H1 (cell line): ENCODE results near the gene BCAP31. TPM values are rescaled to one million over a fixed set of nuclear protein-coding genes. Genes with fewer than 3 reads are reported as not detected.

ENCODE experiments used
- CTCF ChIA-PET: fragments of 300-600 bp; sonication (Branson Sonifier 250); formaldehyde crosslinking; loops from one replicate; lab custom pipeline; 2021; ENCODE audit not compliant: partially characterized antibody; lab: Charles Lee
- POLR2A ChIA-PET: fragments of 300-600 bp; sonication (Branson Sonifier 250); formaldehyde crosslinking; loops from one replicate; lab custom pipeline; 2021; ENCODE audit warnings: inconsistent platforms; ENCODE audit not compliant: partially characterized antibody; lab: Charles Lee
- DNase-seq, 2 experiments: peaks; one replicate each; pipeline versions ENCODE4 v3.0.0 to v3.0.0-alpha.2; 2010 to 2022; ENCODE audit warnings: low spot score in 2 of 2, low read depth in 1 of 2, mixed read lengths in 1 of 2
- FAIRE-seq: peaks from 2 replicates; lab custom pipeline; 2011; peaks lifted over from hg19 to GRCh38; lab: Jason Lieb, UNC
- H2AFZ ChIP-seq: 2 replicates; pipeline ENCODE4 v1.8.1; 2012; ENCODE audit warnings: low read length, inconsistent platforms
- H2AK5ac ChIP-seq: 2 replicates; pipeline ENCODE4 v1.6.1; 2013; ENCODE audit warnings: low read depth, low read length
- H2BK120ac ChIP-seq: replicated peaks from 2 replicates; pipeline ENCODE3; 2013; ENCODE audit warnings: low read depth, low read length, inconsistent platforms
- H2BK12ac ChIP-seq: 2 replicates; pipeline ENCODE4 v1.6.1; 2013; ENCODE audit warnings: low read depth, low read length
- H2BK15ac ChIP-seq: 2 replicates; pipeline ENCODE4 v1.6.1; 2013; ENCODE audit warnings: low read length
- H2BK20ac ChIP-seq: 2 replicates; pipeline ENCODE4 v1.6.1; 2013; ENCODE audit warnings: low read length
- H2BK5ac ChIP-seq: 2 replicates; pipeline ENCODE4 v1.6.1; 2013; ENCODE audit warnings: low read depth, low read length
- H3K14ac ChIP-seq: 2 replicates; pipeline ENCODE4 v1.6.1; 2013; ENCODE audit warnings: inconsistent platforms; ENCODE audit not compliant: insufficient read length
- H3K18ac ChIP-seq: 2 replicates; pipeline ENCODE4 v1.6.1; 2013; ENCODE audit warnings: low read length; ENCODE audit errors: extremely low read depth
- H3K23ac ChIP-seq: 2 replicates; pipeline ENCODE4 v1.6.1; 2013; ENCODE audit warnings: inconsistent platforms; ENCODE audit not compliant: insufficient read length
- H3K23me2 ChIP-seq: 2 replicates; pipeline ENCODE4 v1.6.1; 2013; ENCODE audit warnings: low read depth, low read length
- H3K27ac ChIP-seq: 2 replicates; pipeline ENCODE4 v1.6.1; 2011; ENCODE audit warnings: low read depth, low read length, inconsistent platforms
- H3K27me3 ChIP-seq, 4 experiments: replicated peaks in 1 of 4; 1 replicate in 1 of 4; 2 replicates in 3 of 4; pipeline versions ENCODE4 v1.6.1 to v1.8.1; 2011 to 2013; ENCODE audit warnings: low read length in 3 of 4, mild to moderate bottlenecking in 3 of 4, inconsistent platforms in 2 of 4, mixed read lengths in 2 of 4, moderate library complexity in 1 of 4; ENCODE audit not compliant: control insufficient read depth in 3 of 4, insufficient read depth in 3 of 4; ENCODE audit errors: extremely low read depth in 1 of 4
- H3K36me3 ChIP-seq, 4 experiments: 2 replicates each; pipeline versions ENCODE4 v1.6.1 to v1.8.1; 2011 to 2013; ENCODE audit warnings: mild to moderate bottlenecking in 4 of 4, low read length in 3 of 4, moderate library complexity in 2 of 4, control low read depth in 1 of 4, inconsistent platforms in 1 of 4; ENCODE audit not compliant: insufficient read depth in 4 of 4, control insufficient read depth in 2 of 4
- H3K4ac ChIP-seq: replicated peaks from 2 replicates; pipeline ENCODE3; 2013; ENCODE audit warnings: low read length, low read depth, mixed read lengths, inconsistent platforms; ENCODE audit not compliant: insufficient read length
- H3K4me1 ChIP-seq, 4 experiments: replicated peaks in 1 of 4; 1 replicate in 1 of 4; 2 replicates in 3 of 4; pipeline versions ENCODE4 v1.6.1 to v1.8.1; 2011 to 2013; ENCODE audit warnings: low read length in 3 of 4, inconsistent platforms in 2 of 4, mixed read lengths in 1 of 4; ENCODE audit not compliant: insufficient read depth in 4 of 4, control insufficient read depth in 3 of 4
- H3K4me2 ChIP-seq, 2 experiments: 2 replicates each; pipeline versions ENCODE4 v1.6.1 to v1.8.1; 2011 to 2013; ENCODE audit warnings: low read depth in 2 of 2, low read length in 2 of 2, control low read depth in 1 of 2, inconsistent platforms in 1 of 2, mild to moderate bottlenecking in 1 of 2; ENCODE audit not compliant: insufficient read depth in 1 of 2
- H3K4me3 ChIP-seq, 4 experiments: fragments of 200-600, 300-600 bp in 1 of 4; sonication (generic), shearing (Covaris generic), sonication (Bioruptor Twin) in 1 of 4; 2 replicates each; pipeline versions ENCODE4 v1.5.1 to v1.8.1; 2011 to 2016; ENCODE audit warnings: low read length in 4 of 4, low read depth in 3 of 4, control low read depth in 2 of 4, inconsistent platforms in 2 of 4, mild to moderate bottlenecking in 2 of 4, mixed read lengths in 1 of 4, moderate library complexity in 1 of 4; ENCODE audit not compliant: insufficient read depth in 2 of 4; ENCODE audit errors: extremely low read depth in 1 of 4
- H3K56ac ChIP-seq: replicated peaks from 2 replicates; pipeline ENCODE3; 2013; ENCODE audit warnings: low read depth, mild to moderate bottlenecking, mixed read lengths, low read length, inconsistent platforms; ENCODE audit not compliant: insufficient read length
- H3K79me1 ChIP-seq: 2 replicates; pipeline ENCODE4 v1.6.1; 2013; ENCODE audit warnings: low read depth, low read length, control low read depth
- H3K79me2 ChIP-seq, 2 experiments: 2 replicates each; pipeline versions ENCODE4 v1.6.1 to v1.8.1; 2012 to 2013; ENCODE audit warnings: low read length in 2 of 2, mild to moderate bottlenecking in 2 of 2, inconsistent platforms in 1 of 2; ENCODE audit not compliant: insufficient read depth in 2 of 2, control insufficient read depth in 1 of 2
- H3K9ac ChIP-seq, 4 experiments: replicated peaks in 1 of 4; 1 replicate in 1 of 4; 2 replicates in 3 of 4; pipeline versions ENCODE4 v1.6.1 to v1.8.1; 2011 to 2013; ENCODE audit warnings: low read depth in 3 of 4, low read length in 3 of 4, control low read depth in 2 of 4, mild to moderate bottlenecking in 2 of 4, moderate library complexity in 2 of 4, inconsistent platforms in 1 of 4; ENCODE audit errors: extremely low read depth in 1 of 4
- H3K9me3 ChIP-seq, 2 experiments: 2 replicates each; pipeline versions ENCODE4 v1.6.1 to v1.8.1; 2012 to 2013; ENCODE audit warnings: mild to moderate bottlenecking in 2 of 2, moderate library complexity in 2 of 2, control low read depth in 1 of 2, inconsistent platforms in 1 of 2, low read depth in 1 of 2, low read length in 1 of 2, mixed read lengths in 1 of 2; ENCODE audit not compliant: insufficient read depth in 2 of 2
- H4K20me1 ChIP-seq, 2 experiments: replicated peaks in 1 of 2; 2 replicates each; pipeline versions ENCODE3 to v1.8.1; 2011 to 2013; ENCODE audit warnings: inconsistent platforms in 2 of 2, low read length in 2 of 2, mild to moderate bottlenecking in 1 of 2; ENCODE audit not compliant: insufficient read depth in 2 of 2, control insufficient read depth in 1 of 2
- H4K5ac ChIP-seq: 2 replicates; pipeline ENCODE4 v1.6.1; 2013; ENCODE audit warnings: low read length, low read depth, mixed read lengths, inconsistent platforms; ENCODE audit not compliant: insufficient read length
- H4K8ac ChIP-seq: 2 replicates; pipeline ENCODE4 v1.8.0; 2013; ENCODE audit warnings: mild to moderate bottlenecking, moderate library complexity, low read length, inconsistent platforms; ENCODE audit not compliant: insufficient read depth; ENCODE audit errors: extremely low read depth
- H4K91ac ChIP-seq: replicated peaks from 2 replicates; pipeline ENCODE3; 2013; ENCODE audit warnings: low read length, mixed read lengths, inconsistent platforms; ENCODE audit not compliant: insufficient read length
- E2F6 ChIP-seq: IDR thresholded peaks from 2 replicates; pipeline ENCODE4 v1.6.1; 2012; ENCODE audit warnings: inconsistent platforms
- EP300 ChIP-seq, 2 experiments: IDR thresholded peaks; 1 replicate in 1 of 2; 2 replicates in 1 of 2; pipeline ENCODE4 v1.6.1; 2011 to 2012; ENCODE audit warnings: low read depth in 2 of 2, low read length in 2 of 2, mild to moderate bottlenecking in 2 of 2, borderline replicate concordance in 1 of 2, inconsistent platforms in 1 of 2, moderate library complexity in 1 of 2
- HDAC2 ChIP-seq, 2 experiments: fragments of 300-600 bp in 1 of 2; sonication (generic) in 1 of 2; IDR thresholded peaks; 2 replicates each; pipeline ENCODE4 v1.6.1; 2011 to 2012; ENCODE audit warnings: low read depth in 2 of 2, low read length in 2 of 2, mild to moderate bottlenecking in 2 of 2, moderate library complexity in 2 of 2, borderline replicate concordance in 1 of 2, inconsistent platforms in 1 of 2
- MAX ChIP-seq: IDR thresholded peaks from 2 replicates; pipeline ENCODE4 v1.6.1; 2012; ENCODE audit warnings: inconsistent platforms
- POU5F1 ChIP-seq: IDR thresholded peaks from 2 replicates; pipeline ENCODE4 v1.6.1; 2011; ENCODE audit warnings: low read depth, mild to moderate bottlenecking, low read length, moderate library complexity
- RXRA ChIP-seq: IDR thresholded peaks from 2 replicates; pipeline ENCODE4 v1.6.1; 2011; ENCODE audit warnings: low read depth, mild to moderate bottlenecking, low read length, moderate library complexity; ENCODE audit not compliant: insufficient read depth
- SAP30 ChIP-seq: fragments of 300-600 bp; sonication (generic); IDR thresholded peaks from 2 replicates; pipeline ENCODE4 v1.7.1; 2012; ENCODE audit warnings: low read length, moderate library complexity, mild to moderate bottlenecking, inconsistent platforms; ENCODE audit not compliant: insufficient read depth, insufficient replicate concordance
- SUZ12 ChIP-seq: fragments of 200-600 bp; sonication (generic); IDR thresholded peaks from 2 replicates; pipeline ENCODE4 v1.6.1; 2012; ENCODE audit warnings: mild to moderate bottlenecking, inconsistent platforms, low read length, moderate library complexity, mixed read lengths
- TEAD4 ChIP-seq: IDR thresholded peaks from 2 replicates; pipeline ENCODE4 v1.6.1; 2012; ENCODE audit warnings: low read depth, low read length, inconsistent platforms, mixed read lengths
- WGBS, 2 experiments: shearing (Covaris generic) in 1 of 2; methylation state at CpG; one replicate each; pipeline versions ENCODE4 v1.1.6 to v1.1.7; 2013 to 2015; ENCODE audit warnings: low lambda C conversion rate in 2 of 2, mixed read lengths in 2 of 2, inconsistent platforms in 1 of 2, low coverage in 1 of 2, missing lambda C conversion rate in 1 of 2; ENCODE audit not compliant: insufficient replicate concordance in 2 of 2, insufficient coverage in 1 of 2, insufficient read length in 1 of 2; ENCODE audit errors: extremely low coverage in 1 of 2, missing lambda C conversion rate in 1 of 2; 5-methylcytosine and 5-hydroxymethylcytosine counted together
- polyA plus RNA-seq, 7 experiments: library from polyadenylated mRNA; depleted of rRNA in 3 of 7; stranded (reverse) in 5 of 7; unstranded in 2 of 7; fragments of >200 nt in 5 of 7; fragments of 200-250 nt in 2 of 7; gene quantifications; 1 replicate in 5 of 7; 2 replicates in 1 of 7; 4 replicates in 1 of 7; pipeline versions ENCODE4 v1.2.1 to v1.2.3, GENCODE V29; 2011 to 2013; ENCODE audit warnings: missing spikeins in 2 of 7, mixed read lengths in 2 of 7
- total RNA-seq: library from RNA; stranded (reverse); fragmentation: NEBNext Ultra II Directional; extraction: Animal tissue kit (Norgen Biotek cat#: 25700); gene quantifications from 2 replicates; pipeline ENCODE4 v1.2.1, GENCODE V29; 2021

The BCAP31 gene
- total and polyA plus RNA-seq, 2 of the 8 experiments (the other 6 are each of a cell fraction or from before 2014, with no cell fraction given): 136 to 159 TPM

GRCh38 chrX:153693216-153694086 lies 30.7 kb downstream of the BCAP31 start:
- no peak overlapping the region for H3K27ac ChIP-seq
- POLR2A ChIA-PET: interaction anchor here (0.6 to 1.3 kb wide), 5 partner anchors 7 to 278 kb away, joined by 3 to 5 read pairs (median 3); partner anchors contain the start of gene HCFC1
- H2BK20ac ChIP-seq: no peak overlapping the region
- no peak overlapping the region for H4K8ac ChIP-seq
- CTCF ChIA-PET: interaction anchor here (1.8 kb wide), 1 partner anchor 14 kb away, joined by 6 read pairs; no protein-coding TSS in a partner anchor
- H4K20me1 ChIP-seq: peaks cover 2 to 4% of the 10 kb centered on the region in 2 experiments
- no peaks in the 10 kb centered on the region for H3K9me3 ChIP-seq
- no peak for DNase-seq
- FAIRE-seq: no peak
- no peak overlapping the region for H3K18ac ChIP-seq
- H3K4me2 ChIP-seq: no peak overlapping the region
- H3K79me1 ChIP-seq: no peaks in the 10 kb centered on the region; the same call in 1 of the 2 replicates
- peaks cover 0 to 12% (median 2%) of the 10 kb centered on the region in 4 experiments; a peak in 4 of 7 replicates for H3K4me1 ChIP-seq
- no peak overlapping the region for H4K91ac ChIP-seq
- H2BK15ac ChIP-seq: no peak overlapping the region
- H4K5ac ChIP-seq: no peak overlapping the region
- H2AK5ac ChIP-seq: no peak overlapping the region
- no peak overlapping the region for H2BK120ac ChIP-seq
- no peak overlapping the region for H3K14ac ChIP-seq
- no peak overlapping the region for H2AFZ ChIP-seq
- no peak overlapping the region for H3K4me3 ChIP-seq
- no peak overlapping the region for H3K23ac ChIP-seq
- H3K56ac ChIP-seq: no peak overlapping the region
- no peak overlapping the region for H3K9ac ChIP-seq
- 89% methylated on average over 4 of the region's 31 CpGs; no CpG with 5 or more reads in 1 of the 2 experiments for WGBS, 2 experiments
- peaks cover 0 to 12% of the 10 kb centered on the region in 2 experiments; a peak in 3 of 4 replicates for H3K79me2 ChIP-seq
- H2BK12ac ChIP-seq: no peak overlapping the region
- H3K36me3 ChIP-seq: peaks cover 0 to 44% (median 12%) of the 10 kb centered on the region in 4 experiments; a peak in 5 of 8 replicates
- H3K23me2 ChIP-seq: no peaks in the 10 kb centered on the region
- H2BK5ac ChIP-seq: no peak overlapping the region
- H3K4ac ChIP-seq: no peak overlapping the region
- no peaks in the 10 kb centered on the region for H3K27me3 ChIP-seq
- no peak for TF ChIP-seq MAX
- TF ChIP-seq SAP30: no peak
- TF ChIP-seq E2F6: no peak
- TF ChIP-seq RXRA: no peak
- TF ChIP-seq TEAD4: no peak
- no peak for TF ChIP-seq SUZ12
- TF ChIP-seq POU5F1: no peak
- no peak for TF ChIP-seq HDAC2 (IDR thresholded peaks at IDR 0.05; ENCODE audit: borderline replicate concordance in 1 of 2, low read depth in 2 of 2, low read length in 2 of 2)
- TF ChIP-seq EP300 (IDR thresholded peaks at IDR 0.05; ENCODE audit: borderline replicate concordance in 1 of 2, low read depth in 2 of 2, low read length in 2 of 2): no peak
